ENCODE measurements around the gene ADK.

The ADK gene

DNA sequence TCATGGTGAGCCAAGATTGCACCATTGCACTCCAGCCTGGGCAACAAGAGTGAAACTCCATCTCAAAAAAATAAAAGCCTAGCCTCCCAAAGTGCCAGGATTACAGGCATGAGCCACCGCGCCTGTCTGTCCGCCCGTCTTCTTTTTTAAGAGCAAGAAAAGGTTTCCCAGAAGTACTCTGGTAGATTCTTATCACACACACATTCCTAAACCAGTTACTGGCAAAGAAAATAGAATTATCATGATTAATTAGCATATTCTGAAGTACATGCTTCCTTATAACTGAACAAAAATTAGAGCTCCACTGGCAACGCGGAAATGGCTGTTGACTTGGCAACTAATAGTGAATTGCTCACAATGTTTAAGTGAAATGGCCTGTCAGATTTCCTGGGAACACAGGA, 87.0 kb downstream of the ADK start:
- TF ChIP-seq, protein P1, sequence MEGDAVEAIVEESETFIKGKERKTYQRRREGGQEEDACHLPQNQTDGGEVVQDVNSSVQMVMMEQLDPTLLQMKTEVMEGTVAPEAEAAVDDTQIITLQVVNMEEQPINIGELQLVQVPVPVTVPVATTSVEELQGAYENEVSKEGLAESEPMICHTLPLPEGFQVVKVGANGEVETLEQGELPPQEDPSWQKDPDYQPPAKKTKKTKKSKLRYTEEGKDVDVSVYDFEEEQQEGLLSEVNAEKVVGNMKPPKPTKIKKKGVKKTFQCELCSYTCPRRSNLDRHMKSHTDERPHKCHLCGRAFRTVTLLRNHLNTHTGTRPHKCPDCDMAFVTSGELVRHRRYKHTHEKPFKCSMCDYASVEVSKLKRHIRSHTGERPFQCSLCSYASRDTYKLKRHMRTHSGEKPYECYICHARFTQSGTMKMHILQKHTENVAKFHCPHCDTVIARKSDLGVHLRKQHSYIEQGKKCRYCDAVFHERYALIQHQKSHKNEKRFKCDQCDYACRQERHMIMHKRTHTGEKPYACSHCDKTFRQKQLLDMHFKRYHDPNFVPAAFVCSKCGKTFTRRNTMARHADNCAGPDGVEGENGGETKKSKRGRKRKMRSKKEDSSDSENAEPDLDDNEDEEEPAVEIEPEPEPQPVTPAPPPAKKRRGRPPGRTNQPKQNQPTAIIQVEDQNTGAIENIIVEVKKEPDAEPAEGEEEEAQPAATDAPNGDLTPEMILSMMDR (conservative IDR thresholded peaks at IDR 0.05; ENCODE audit: low read depth, low read length), result no peak
- Histone ChIP-seq H3K4me3 (IDR thresholded peaks at IDR 0.05; ENCODE audit: insufficient read depth, low read depth, low read length) (no peak overlapping the region), H3K79me2 (ENCODE audit: insufficient read depth, low read depth) (no peaks in the 10 kb centered on the region), H3K27me3 (ENCODE audit: insufficient read depth, low read depth) (no peaks in the 10 kb centered on the region), H3K4me1 (ENCODE audit: low read depth, poor library complexity, severe bottlenecking) (no peaks in the 10 kb centered on the region), H4K20me1 (ENCODE audit: insufficient read depth) (peaks cover 4% of the 10 kb centered on the region; the same call in 1 of the 2 replicates), H3K27ac (no peak overlapping the region), H3K9ac (no peak overlapping the region), H3K36me3 (ENCODE audit: insufficient read depth) (no peaks in the 10 kb centered on the region), H2AFZ (ENCODE audit: low read depth) (no peak overlapping the region), H3K4me2 (no peak overlapping the region)

DNA sequence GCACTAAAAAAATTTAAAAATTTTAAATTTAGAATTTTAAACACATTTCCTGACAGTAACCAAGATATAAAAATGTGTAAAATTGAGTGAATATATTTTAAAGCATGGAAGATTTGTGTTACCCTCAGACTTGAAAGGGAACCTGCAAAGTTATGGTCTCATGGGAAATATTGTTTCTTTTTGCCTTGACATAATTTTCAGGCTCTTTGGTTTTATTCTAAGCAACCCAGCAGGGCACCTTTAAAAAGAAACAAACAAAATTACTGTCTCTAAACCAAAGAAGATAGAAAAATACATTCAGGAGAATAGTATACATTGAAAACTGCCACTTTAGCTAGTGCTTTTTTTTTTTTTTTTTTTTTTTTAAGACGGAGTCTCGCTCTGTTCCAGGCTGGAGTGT, 87.5 kb downstream of the ADK start:
- Histone ChIP-seq H3K9ac (no peak overlapping the region), H3K79me2 (ENCODE audit: insufficient read depth, low read depth) (no peaks in the 10 kb centered on the region)

DNA sequence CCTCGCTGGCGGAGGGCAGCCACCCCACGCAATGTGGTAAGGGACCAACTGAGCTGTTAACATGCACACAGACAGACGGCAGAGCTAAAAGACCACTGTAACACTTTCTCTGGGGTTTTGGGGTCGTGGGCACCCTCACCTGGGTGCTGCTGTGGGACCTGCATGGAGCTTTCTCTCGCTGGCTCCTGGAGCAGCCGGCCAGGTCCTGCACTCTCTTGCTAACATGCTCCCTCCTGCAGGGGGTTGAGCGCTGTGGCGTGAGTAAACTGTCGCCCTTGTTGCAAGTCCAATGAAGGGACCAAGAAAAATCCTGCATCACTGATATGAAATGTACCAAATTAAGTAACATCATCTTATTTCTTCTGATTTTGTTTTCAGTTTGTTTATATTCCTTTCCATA, 92.0 kb downstream of the ADK start:
- no peaks in the 10 kb centered on the region for H3K4me1 ChIP-seq (ENCODE audit: low read depth, poor library complexity, severe bottlenecking)
- H3K4me2 ChIP-seq, result no peak overlapping the region
- no peak overlapping the region for H2AFZ ChIP-seq (ENCODE audit: low read depth)
- TF ChIP-seq, protein P1 (conservative IDR thresholded peaks at IDR 0.05; ENCODE audit: low read depth, low read length), result no peak
- H3K4me3 ChIP-seq (IDR thresholded peaks at IDR 0.05; ENCODE audit: insufficient read depth, low read depth, low read length), result no peak overlapping the region
- no peak overlapping the region for H3K9ac ChIP-seq
- H3K27me3 ChIP-seq (ENCODE audit: insufficient read depth, low read depth), result no peaks in the 10 kb centered on the region
- no peaks in the 10 kb centered on the region for H4K20me1 ChIP-seq (ENCODE audit: insufficient read depth)
- no peaks in the 10 kb centered on the region for H3K36me3 ChIP-seq (ENCODE audit: insufficient read depth)
- H3K27ac ChIP-seq, result no peak overlapping the region
- no peaks in the 10 kb centered on the region for H3K79me2 ChIP-seq (ENCODE audit: insufficient read depth, low read depth)

More for the DNA sequence above, 87.5 kb downstream of the ADK start:
- Histone ChIP-seq H3K4me2 (no peak overlapping the region), H3K27me3 (ENCODE audit: insufficient read depth, low read depth) (no peaks in the 10 kb centered on the region), H3K4me1 (ENCODE audit: low read depth, poor library complexity, severe bottlenecking) (no peaks in the 10 kb centered on the region), H4K20me1 (ENCODE audit: insufficient read depth) (peaks cover 3% of the 10 kb centered on the region; the same call in 1 of the 2 replicates), H3K36me3 (ENCODE audit: insufficient read depth) (no peaks in the 10 kb centered on the region), H2AFZ (ENCODE audit: low read depth) (no peak overlapping the region), H3K27ac (no peak overlapping the region), H3K4me3 (IDR thresholded peaks at IDR 0.05; ENCODE audit: insufficient read depth, low read depth, low read length) (no peak overlapping the region)
- TF ChIP-seq, protein P1 (conservative IDR thresholded peaks at IDR 0.05; ENCODE audit: low read depth, low read length), result no peak

DNA sequence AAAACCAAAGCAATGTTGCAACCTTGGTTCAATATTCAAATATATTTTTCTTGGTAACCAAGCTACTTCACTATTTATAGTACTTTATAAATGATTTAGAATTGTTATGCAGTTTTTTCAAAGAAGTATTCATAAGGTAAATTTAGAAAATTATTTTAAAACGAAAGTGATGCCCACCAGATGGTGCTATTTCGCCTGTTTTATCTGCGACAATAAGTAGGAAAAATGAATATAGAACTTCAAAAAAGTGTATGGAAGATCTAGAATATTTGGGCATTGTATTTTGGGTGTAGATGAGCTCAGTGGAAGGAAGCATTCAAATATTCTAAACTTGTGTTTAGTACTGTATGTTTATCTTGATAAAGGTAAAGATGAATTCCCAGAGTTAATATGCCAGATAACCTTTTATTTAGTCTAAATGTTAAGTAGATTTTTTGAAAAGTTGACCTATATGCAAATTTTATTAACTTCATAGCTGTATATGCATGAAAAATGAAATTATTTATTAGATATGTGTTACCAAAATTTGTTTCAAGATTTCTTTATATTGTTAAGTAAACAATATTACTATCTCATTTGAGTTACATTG, 93.2 kb downstream of the ADK start:
- H3K79me2 ChIP-seq (ENCODE audit: insufficient read depth, low read depth), result no peaks in the 10 kb centered on the region
- TF ChIP-seq, protein P1 (conservative IDR thresholded peaks at IDR 0.05; ENCODE audit: low read depth, low read length), result peak; percentile 73

More for the DNA sequence above, 93.2 kb downstream of the ADK start:
- H3K4me3 ChIP-seq (IDR thresholded peaks at IDR 0.05; ENCODE audit: insufficient read depth, low read depth, low read length), result no peak overlapping the region
- no peak overlapping the region for H3K9ac ChIP-seq
- no peaks in the 10 kb centered on the region for H3K27me3 ChIP-seq (ENCODE audit: insufficient read depth, low read depth)
- H2AFZ ChIP-seq (ENCODE audit: low read depth), result no peak overlapping the region
- no peaks in the 10 kb centered on the region for H4K20me1 ChIP-seq (ENCODE audit: insufficient read depth)
- no peaks in the 10 kb centered on the region for H3K36me3 ChIP-seq (ENCODE audit: insufficient read depth)
- no peaks in the 10 kb centered on the region for H3K4me1 ChIP-seq (ENCODE audit: low read depth, poor library complexity, severe bottlenecking)
- H3K4me2 ChIP-seq, result no peak overlapping the region
- H3K27ac ChIP-seq, result no peak overlapping the region
